NK-92 treated with Interleukin-12 subunit alpha and Interleukin-12 subunit beta, amount 100 ng/mL, for 24 hours (cell line): ENCODE data around the gene CSNK1A1.
"Not testable (repeated sequence)": the region's sequence is repeated elsewhere in the genome, so short reads cannot be mapped to it uniquely, and the experiment has no call there.

ENCODE experiments used
- DNase-seq: peaks from one replicate; lab custom pipeline; 2025; lab: John Stamatoyannopoulos, UW

CSNK1A1 gene

DNA sequence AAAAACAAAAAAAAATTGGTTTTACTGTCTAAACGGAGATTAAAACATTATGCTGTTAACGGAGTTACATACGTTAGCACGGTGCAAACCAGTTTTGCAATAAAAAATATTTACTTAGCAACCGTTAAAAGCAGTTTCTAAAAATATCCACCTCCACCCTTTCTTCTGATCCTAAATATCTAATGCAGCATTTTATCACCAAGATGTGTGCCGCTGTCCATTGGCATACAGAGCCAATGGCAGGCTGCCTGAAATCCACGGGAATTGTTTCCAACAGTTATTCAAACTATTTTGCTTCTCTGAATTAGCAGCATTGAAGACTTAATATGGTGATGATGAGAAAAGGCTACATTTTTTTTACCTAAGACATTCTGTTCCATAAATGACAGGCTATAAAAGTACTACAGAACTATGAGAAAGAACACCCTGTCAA lies 61.6 kb downstream of the CSNK1A1 start:
- no peak for DNase-seq

DNA sequence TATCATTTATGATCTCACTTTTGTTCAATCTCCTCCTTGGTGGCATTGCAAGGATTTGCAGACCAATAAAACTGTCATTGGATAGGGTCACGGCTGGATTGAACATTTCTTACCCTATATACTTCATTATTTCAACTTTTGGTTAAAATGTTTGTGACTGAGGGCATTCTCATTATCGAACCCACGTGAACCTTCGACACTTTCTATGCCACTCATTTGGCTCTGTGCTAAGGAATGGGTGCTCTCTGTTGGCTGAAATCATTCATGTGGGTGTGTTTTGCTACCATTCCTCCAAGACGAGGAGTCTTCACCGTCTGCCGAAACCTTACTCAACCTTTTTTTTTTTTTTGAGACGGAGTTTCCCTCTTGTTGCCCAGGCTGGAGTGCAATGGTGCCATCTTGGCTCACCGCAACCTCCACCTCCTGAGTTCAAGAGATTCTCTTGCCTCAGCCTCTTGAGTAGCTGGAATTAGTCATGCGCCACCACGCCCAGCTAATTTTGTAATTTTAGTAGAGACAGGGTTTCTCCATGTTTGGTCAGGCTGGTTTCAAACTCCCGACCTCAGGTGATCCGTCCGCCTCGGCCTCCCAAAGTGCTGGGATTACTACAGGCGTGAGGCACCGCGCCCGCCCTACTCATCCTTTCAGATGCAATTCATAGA lies 62.5 kb downstream of the CSNK1A1 start:
- no peak for DNase-seq

DNA sequence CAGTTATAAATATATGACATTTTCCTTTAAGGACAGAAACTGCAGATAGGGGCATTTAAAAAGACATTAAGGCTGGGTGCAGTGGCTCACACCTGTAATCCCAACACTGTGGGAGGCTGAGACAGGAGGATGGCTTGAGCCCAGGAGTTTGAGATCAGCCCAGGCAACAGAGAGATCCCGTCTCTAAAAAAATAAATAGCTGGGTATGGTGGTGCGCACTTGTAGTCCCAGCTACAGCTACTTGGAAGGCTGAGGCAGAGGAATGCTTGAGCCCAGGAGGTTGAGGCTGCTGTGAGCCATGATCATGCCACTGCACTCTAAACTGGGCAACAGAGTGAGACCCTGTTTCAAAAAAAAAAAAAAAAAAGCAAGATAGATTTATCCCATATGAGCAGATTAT lies 63.6 kb downstream of the CSNK1A1 start:
- no peak for DNase-seq

DNA sequence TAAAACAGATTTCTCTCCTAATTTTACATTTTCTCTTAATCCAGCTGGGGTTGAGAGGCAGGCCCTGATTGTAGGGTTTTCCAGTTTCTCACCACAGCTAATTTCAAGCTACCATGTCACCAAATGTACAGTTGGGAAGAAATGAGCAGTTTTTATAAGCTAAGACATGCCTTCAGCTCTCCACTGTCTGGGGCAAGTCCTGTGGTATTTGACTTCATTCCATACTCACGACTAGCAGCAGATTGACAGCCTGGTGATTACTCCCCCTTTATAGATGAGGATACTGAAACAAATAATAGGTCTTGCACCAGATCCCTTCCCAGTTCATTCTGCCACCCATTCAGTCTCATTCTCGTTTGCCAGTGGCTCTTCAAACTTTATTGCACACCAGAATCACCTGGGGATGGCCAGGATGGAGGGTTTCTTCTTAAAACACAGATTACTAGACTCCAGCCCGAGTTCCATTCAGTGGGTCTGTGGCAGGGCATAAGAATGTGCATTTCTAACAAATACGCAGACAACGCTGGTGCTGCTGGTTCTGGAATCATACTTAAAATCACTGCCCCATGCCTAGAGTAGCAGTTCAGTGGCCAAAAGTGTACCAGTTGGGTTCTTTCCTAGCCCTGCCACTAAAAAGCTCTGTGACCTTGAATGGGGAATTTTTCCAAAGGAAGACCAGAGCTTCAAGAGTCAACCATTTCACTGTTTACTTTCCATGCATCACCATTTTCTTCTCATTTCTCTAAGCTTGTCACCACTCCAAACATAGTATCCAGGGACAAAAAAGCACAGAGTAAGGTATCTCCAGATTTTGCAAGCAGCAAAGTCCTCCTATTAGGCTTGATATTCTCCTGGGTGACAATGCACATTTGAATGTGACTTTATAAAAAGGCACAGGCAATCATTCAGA lies 64.3 kb downstream of the CSNK1A1 start:
- no peak for DNase-seq

GRCh38 chr5:149485655-149486615 lies 65.3 kb downstream of the CSNK1A1 start:
- DNase-seq: no peak

- no peak for DNase-seq
Measured at GRCh38 chr5:149481485-149481884, 69.8 kb downstream of the CSNK1A1 start.

- no peak for DNase-seq
Measured at GRCh38 chr5:149478761-149479160, 72.5 kb downstream of the CSNK1A1 start.

DNA sequence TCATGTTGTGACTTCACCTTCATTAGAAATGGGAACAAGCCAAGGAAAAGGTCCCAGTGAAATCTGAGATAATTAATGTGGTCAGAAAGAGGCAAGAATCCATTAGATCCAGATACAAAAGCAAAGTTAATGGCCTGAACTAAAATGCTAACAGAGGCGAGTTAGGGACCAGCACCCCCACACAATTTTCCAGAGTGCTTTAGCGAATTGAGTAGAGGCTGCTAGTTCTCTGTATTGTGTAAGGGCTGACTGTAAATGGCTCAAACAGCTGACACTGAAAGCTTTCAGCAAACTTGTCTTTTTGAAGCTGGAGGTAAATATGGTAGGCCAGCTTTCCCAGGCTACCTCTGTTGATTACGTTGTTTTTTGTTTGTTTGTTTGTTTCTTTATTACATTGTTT lies 75.5 kb downstream of the CSNK1A1 start:
- DNase-seq: no peak

DNA sequence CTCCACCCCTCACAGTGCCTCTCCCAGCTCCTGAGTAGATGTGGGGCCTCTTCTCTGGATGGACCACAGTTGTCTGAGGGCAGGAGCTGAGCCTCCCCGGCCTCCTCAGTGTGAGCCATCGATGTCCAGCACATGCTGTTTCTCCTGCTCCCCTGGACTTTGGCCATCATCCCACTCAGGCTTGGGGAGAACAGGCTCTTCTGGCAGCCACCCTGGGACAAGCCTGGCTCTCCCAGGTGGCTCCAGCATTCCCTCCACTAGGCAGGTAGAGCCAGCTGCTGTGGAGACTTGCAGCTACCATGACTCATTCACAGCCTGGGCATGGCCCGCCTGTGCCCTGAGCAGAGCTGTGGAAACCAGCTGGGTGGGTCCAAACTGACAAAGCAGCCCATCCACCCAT lies 77.0 kb downstream of the CSNK1A1 start:
- no peak for DNase-seq

- no peak for DNase-seq
Measured at GRCh38 chr5:149473441-149473840, 77.8 kb downstream of the CSNK1A1 start.

- DNase-seq: no peak
Measured at GRCh38 chr5:149472399-149472798, 78.8 kb downstream of the CSNK1A1 start.

- DNase-seq: no peak
Measured at GRCh38 chr5:149471406-149472183, 79.6 kb downstream of the CSNK1A1 start.

- DNase-seq: no peak
Measured at GRCh38 chr5:149470942-149471341, 80.3 kb downstream of the CSNK1A1 start.

- DNase-seq: no peak
Measured at GRCh38 chr5:149466457-149466972, 84.7 kb downstream of the CSNK1A1 start.

- DNase-seq: no peak
Measured at GRCh38 chr5:149464796-149465489, 86.3 kb downstream of the CSNK1A1 start.

- DNase-seq: not testable (repeated sequence)
Measured at GRCh38 chr5:149461907-149462306, 89.3 kb downstream of the CSNK1A1 start.

GRCh38 chr5:149459891-149460290 lies 91.3 kb downstream of the CSNK1A1 start:
- DNase-seq: no peak

GRCh38 chr5:149457393-149457763 lies 93.9 kb downstream of the CSNK1A1 start:
- DNase-seq: no peak

- DNase-seq: no peak
Measured at GRCh38 chr5:149456597-149457392, 94.4 kb downstream of the CSNK1A1 start.
